Measurements from ENCODE around the gene EMD.

The EMD gene

GRCh38 chrX:154408659-154409221 lies 29.6 kb downstream of the EMD start:
- no peak for DNase-seq
- no peak for TF ChIP-seq CTCF (IDR thresholded peaks at IDR 0.05; ENCODE audit: low read depth, low read length)
- H3K36me3 ChIP-seq, result peaks cover 26% of the 10 kb centered on the region
- H3K9me3 ChIP-seq (ENCODE audit: severe bottlenecking), result no peaks in the 10 kb centered on the region
- H3K4me3 ChIP-seq (ENCODE audit: low read depth, low read length), result no peak overlapping the region
- H3K27ac ChIP-seq, result no peak overlapping the region
- peaks cover 11% of the 10 kb centered on the region for H3K27me3 ChIP-seq (ENCODE audit: insufficient read depth, low read depth, severe bottlenecking)

GRCh38 chrX:154409222-154409871 lies 30.3 kb downstream of the EMD start, which contains the start of gene DNASE1L1:
Gene DNASE1L1 (minus strand): TSS chrX:154409254. CDS start chrX:154405568, 3,686 bp downstream.
- peaks cover 11% of the 10 kb centered on the region for H3K27me3 ChIP-seq (ENCODE audit: insufficient read depth, low read depth, severe bottlenecking)
- H3K36me3 ChIP-seq, result peaks cover 30% of the 10 kb centered on the region
- TF ChIP-seq CTCF (IDR thresholded peaks at IDR 0.05; ENCODE audit: low read depth, low read length), result no peak
- H3K9me3 ChIP-seq (ENCODE audit: severe bottlenecking), result no peaks in the 10 kb centered on the region
- no peak for DNase-seq
- no peak within 1 kb of the TSS for H3K4me3 ChIP-seq (ENCODE audit: low read depth, low read length)
- no peak within 1 kb of the TSS for H3K27ac ChIP-seq

GRCh38 chrX:154411981-154412340 lies 32.9 kb downstream of the EMD start:
- TF ChIP-seq CTCF (IDR thresholded peaks at IDR 0.05; ENCODE audit: low read depth, low read length), result no peak
- Histone ChIP-seq H3K9me3 (ENCODE audit: severe bottlenecking) (peaks cover 3% of the 10 kb centered on the region), H3K27ac (peak overlapping the region; percentile 93), H3K36me3 (peaks cover 30% of the 10 kb centered on the region), H3K27me3 (ENCODE audit: insufficient read depth, low read depth, severe bottlenecking) (peaks cover 11% of the 10 kb centered on the region), H3K4me3 (ENCODE audit: low read depth, low read length) (peak overlapping the region; percentile 78)
- peak; percentile 90 for DNase-seq

- Histone ChIP-seq H3K4me3 (ENCODE audit: low read depth, low read length) (peak overlapping the region; percentile 78), H3K36me3 (peaks cover 30% of the 10 kb centered on the region), H3K9me3 (ENCODE audit: severe bottlenecking) (peaks cover 3% of the 10 kb centered on the region), H3K27ac (peak overlapping the region; percentile 93), H3K27me3 (ENCODE audit: insufficient read depth, low read depth, severe bottlenecking) (peaks cover 11% of the 10 kb centered on the region)
- peak; percentile 80 for DNase-seq
- no peak for TF ChIP-seq CTCF (IDR thresholded peaks at IDR 0.05; ENCODE audit: low read depth, low read length)
These were observed 33.4 kb downstream of the EMD start for GRCh38 chrX:154412468-154412867.

- no peak for DNase-seq
- Histone ChIP-seq H3K27ac (peak overlapping the region; percentile 93), H3K4me3 (ENCODE audit: low read depth, low read length) (no peak overlapping the region), H3K36me3 (peaks cover 30% of the 10 kb centered on the region), H3K27me3 (ENCODE audit: insufficient read depth, low read depth, severe bottlenecking) (peaks cover 11% of the 10 kb centered on the region), H3K9me3 (ENCODE audit: severe bottlenecking) (peaks cover 3% of the 10 kb centered on the region)
- 0 out of 2 replicates have a peak, but pooled peaks have one; percentile 17 for TF ChIP-seq CTCF (IDR thresholded peaks at IDR 0.05; ENCODE audit: low read depth, low read length)
These were observed 34.0 kb downstream of the EMD start for GRCh38 chrX:154413142-154413541.
